Effector memory CD4-positive, alpha-beta T cell (primary cell): ENCODE measurements around the gene DGUOK.

Source experiments
- DNase-seq, 3 donors: peaks; one replicate each; pipeline ENCODE4 v3.0.0-alpha.2; 2020
- H3K27ac ChIP-seq: 2 replicates; pipeline ENCODE4 v1.7.0; 2013; ENCODE audit warnings: mild to moderate bottlenecking, low read length, moderate library complexity; ENCODE audit not compliant: insufficient read depth, poor library complexity, severe bottlenecking
- H3K27me3 ChIP-seq: replicated peaks from 2 replicates; pipeline ENCODE4 v1.7.0; 2013; ENCODE audit warnings: mild to moderate bottlenecking, low read length; ENCODE audit not compliant: insufficient read depth, control insufficient read depth, poor library complexity, severe bottlenecking
- H3K36me3 ChIP-seq: 2 replicates; pipeline ENCODE4 v1.7.0; 2013; ENCODE audit warnings: mild to moderate bottlenecking, low read length, moderate library complexity; ENCODE audit not compliant: control insufficient read depth, insufficient read depth
- H3K4me1 ChIP-seq: 2 replicates; pipeline ENCODE4 v1.7.0; 2013; ENCODE audit warnings: low read length, mild to moderate bottlenecking; ENCODE audit not compliant: control insufficient read depth, insufficient read depth, poor library complexity, severe bottlenecking
- H3K4me3 ChIP-seq: 2 replicates; pipeline ENCODE4 v1.7.0; 2013; ENCODE audit warnings: low read length, low read depth, mild to moderate bottlenecking; ENCODE audit not compliant: insufficient read depth, poor library complexity, severe bottlenecking
- H3K9me3 ChIP-seq: 2 replicates; pipeline ENCODE4 v1.7.0; 2013; ENCODE audit warnings: mild to moderate bottlenecking, low read length, moderate library complexity; ENCODE audit not compliant: control insufficient read depth

DGUOK gene

DNA sequence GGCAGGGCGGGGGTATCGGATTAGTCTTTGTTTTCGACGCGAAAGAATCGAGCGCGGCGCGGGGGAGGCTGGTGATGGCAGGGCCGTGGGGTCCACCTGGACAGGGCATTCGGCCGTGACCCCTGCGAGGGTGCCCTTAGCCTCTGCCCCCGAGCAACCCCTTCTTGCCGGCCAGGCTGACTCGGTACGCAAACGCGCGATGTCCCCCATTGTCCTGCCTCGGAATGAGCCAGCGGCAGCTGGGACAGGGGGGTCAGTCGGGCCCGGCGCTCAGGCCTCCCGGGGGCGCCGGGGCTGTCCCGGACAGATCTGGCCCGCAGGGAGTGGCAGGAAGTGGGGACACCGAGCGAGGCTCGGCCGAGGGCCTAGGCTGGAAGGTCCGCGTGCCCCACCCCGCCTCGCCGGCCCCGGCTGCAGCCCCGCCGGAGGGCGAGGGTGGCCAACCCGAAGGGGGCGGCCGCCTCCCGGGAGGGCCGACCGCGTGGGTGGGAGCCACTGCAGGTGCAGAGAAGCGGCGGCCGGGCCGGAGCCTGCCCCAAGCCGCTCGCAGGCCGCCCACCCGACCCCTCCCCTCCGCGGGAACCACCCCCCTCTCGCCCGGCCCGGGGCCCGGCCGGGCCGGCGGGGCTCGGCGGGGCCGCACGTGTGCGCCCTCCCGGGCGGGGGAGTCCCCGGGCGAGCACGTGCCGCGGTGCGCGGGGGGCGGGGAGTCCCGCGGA lies 57.7 kb downstream of the DGUOK start, which contains the start of gene TET3:
Gene TET3, plus strand, starts transcription at position 708 of the 719 bp plus-strand sequence. CDS start 1,494 bp downstream, outside the sequence.
- Histone ChIP-seq H3K4me1 (peaks cover 50% of the 10 kb centered on the region), H3K27ac (peak within 1 kb of the TSS; percentile 62), H3K27me3 (no peaks in the 10 kb centered on the region), H3K36me3 (no peaks in the 10 kb centered on the region), H3K9me3 (no peaks in the 10 kb centered on the region), H3K4me3 (peak within 1 kb of the TSS; percentile 53)
- no peak for DNase-seq

DNA sequence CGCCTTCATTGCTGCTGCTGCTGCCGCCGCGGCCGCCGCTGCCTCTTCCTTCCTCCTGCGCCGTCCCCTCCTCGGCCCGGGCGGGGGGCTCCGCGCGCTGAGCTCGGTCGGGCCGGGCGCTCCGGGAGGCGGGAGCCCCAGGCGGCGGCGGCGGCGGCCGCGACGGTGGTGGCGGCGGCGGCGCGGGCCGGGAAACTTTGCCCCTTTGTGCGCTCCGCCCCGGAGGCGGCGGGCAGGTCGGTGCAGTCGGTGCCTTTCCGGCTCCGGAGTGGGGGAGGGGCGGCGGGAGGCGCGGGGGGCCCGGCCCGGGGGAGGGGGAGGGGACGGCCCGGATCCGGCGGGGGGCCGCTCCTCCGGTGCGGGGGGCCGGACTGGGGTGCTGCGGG lies 58.2 kb downstream of the DGUOK start:
- Histone ChIP-seq H3K9me3 (no peaks in the 10 kb centered on the region), H3K27me3 (no peaks in the 10 kb centered on the region), H3K4me1 (peaks cover 44% of the 10 kb centered on the region), H3K27ac (no peak overlapping the region), H3K36me3 (no peaks in the 10 kb centered on the region), H3K4me3 (no peak overlapping the region)
- DNase-seq: peak; percentile 59 to 63 (median 60)

DNA sequence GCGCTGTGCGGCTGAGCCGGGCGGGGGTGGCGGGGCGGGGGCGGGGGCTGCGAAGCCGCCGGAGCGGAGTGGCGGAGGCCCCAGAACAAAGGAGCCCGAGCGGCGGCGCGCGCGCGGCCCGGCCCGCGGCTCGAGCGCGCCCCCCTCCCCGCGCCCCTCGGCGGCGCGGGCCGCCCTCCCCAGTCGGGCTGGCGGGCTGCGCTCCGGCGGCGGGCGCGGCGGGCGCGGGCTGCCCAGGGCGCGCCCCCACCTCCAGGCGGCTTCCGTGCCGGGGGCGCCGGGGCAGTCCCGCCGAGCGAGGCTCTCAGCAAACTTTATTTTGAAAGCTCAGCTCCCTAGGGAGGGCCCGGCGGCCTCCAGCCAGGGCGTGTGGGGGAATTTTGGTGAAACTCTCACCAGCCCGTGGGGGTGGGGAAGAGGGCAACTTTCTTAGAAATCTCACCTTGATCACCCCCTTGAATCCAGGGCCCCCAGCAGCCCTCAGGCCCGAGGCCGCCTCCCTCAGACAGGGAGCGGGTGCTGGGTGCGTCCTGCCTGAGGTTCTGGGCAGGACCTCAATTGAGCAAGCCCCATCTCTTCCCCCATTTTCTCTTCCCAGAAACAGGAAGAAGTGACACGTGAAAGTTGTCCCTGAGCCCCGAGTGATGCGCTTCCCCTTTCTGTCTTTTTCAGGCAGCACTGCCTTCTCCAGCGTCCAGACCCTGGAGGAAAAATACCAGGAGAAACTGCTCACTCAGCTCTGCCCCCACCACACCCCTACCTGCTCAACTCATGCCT lies 58.8 kb downstream of the DGUOK start:
- peak overlapping the region; percentile 53 for H3K4me3 ChIP-seq
- H3K27me3 ChIP-seq: no peaks in the 10 kb centered on the region
- DNase-seq: peak; percentile 40 to 53 (median 48)
- peaks cover 42% of the 10 kb centered on the region for H3K4me1 ChIP-seq
- H3K27ac ChIP-seq: peak overlapping the region; percentile 62
- no peaks in the 10 kb centered on the region for H3K36me3 ChIP-seq
- no peaks in the 10 kb centered on the region for H3K9me3 ChIP-seq

DNA sequence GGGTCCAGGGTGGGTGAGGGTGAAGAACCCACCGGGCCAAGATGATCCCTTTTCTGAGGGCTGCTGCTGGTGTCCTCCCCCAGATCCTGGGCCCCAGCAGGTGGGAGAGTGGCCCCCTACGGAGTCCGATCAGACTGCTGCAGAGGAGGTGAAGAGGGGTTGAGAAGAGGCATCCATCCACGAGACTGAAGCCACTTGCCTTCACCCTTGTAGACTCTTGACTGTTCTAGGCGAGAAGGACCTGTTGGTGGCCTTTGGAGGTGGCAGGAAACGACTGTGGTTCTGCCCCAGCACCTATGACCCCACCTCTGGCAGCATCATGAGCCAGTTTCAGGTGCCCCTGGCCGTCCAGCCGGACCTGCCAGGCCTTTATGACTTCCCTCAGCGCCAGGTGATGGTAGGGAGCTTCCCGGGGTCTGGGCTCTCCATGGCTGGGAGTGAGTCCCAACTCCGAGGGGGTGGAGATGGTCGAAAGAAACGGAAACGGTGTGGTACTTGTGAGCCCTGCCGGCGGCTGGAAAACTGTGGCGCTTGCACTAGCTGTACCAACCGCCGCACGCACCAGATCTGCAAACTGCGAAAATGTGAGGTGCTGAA lies 59.5 kb downstream of the DGUOK start:
- H3K4me3 ChIP-seq: peak overlapping the region; percentile 53
- peak overlapping the region; percentile 62 for H3K27ac ChIP-seq
- no peaks in the 10 kb centered on the region for H3K36me3 ChIP-seq
- DNase-seq: no peak
- H3K4me1 ChIP-seq: peaks cover 41% of the 10 kb centered on the region
- no peaks in the 10 kb centered on the region for H3K27me3 ChIP-seq
- no peaks in the 10 kb centered on the region for H3K9me3 ChIP-seq

DNA sequence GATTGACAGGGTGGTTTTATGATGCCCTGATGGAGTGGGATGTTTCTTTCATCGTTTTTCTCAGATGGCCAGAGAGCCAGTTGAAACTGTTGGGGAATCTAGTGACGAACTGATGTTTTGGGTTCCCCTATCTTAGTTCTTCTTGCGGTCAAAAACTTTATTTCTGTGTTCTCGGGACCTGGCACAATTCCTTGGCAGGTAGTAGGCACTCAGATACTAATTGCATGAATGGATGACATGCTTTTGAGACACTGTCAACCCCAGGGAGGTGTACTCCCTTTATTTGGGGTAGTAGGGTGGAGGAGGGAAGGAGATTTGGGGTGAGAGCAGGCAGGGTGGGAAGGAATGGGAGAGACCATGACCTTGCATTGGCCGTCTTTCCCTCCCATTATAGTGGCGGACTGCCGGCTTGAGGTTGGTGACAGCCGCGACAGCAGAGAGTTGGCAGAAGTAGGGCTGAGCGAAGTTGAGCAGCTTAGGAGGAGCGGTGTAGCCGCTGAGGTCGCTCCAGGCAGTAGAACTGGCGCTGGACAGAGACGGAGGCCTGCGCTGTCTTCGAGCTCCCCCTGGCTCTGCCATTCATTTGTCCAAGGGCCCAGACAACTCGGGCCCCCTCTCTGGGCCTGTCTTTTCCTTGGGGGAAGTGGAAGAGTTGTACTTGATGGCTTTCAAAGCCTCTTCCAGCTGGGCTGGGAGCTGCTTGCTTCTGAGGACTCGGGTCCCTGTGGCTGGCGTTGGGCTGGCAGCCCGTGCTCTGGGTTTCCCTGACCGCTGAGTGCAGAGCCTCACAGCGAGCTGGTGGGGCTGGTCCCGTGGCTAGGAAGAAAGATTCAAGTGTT lies 60.6 kb downstream of the DGUOK start:
- peak overlapping the region; percentile 21 for H3K27ac ChIP-seq
- H3K9me3 ChIP-seq: no peaks in the 10 kb centered on the region
- peaks cover 4% of the 10 kb centered on the region for H3K36me3 ChIP-seq
- H3K4me3 ChIP-seq: peak overlapping the region; percentile 53
- no peak for DNase-seq
- H3K27me3 ChIP-seq: no peaks in the 10 kb centered on the region
- H3K4me1 ChIP-seq: peaks cover 35% of the 10 kb centered on the region

DNA sequence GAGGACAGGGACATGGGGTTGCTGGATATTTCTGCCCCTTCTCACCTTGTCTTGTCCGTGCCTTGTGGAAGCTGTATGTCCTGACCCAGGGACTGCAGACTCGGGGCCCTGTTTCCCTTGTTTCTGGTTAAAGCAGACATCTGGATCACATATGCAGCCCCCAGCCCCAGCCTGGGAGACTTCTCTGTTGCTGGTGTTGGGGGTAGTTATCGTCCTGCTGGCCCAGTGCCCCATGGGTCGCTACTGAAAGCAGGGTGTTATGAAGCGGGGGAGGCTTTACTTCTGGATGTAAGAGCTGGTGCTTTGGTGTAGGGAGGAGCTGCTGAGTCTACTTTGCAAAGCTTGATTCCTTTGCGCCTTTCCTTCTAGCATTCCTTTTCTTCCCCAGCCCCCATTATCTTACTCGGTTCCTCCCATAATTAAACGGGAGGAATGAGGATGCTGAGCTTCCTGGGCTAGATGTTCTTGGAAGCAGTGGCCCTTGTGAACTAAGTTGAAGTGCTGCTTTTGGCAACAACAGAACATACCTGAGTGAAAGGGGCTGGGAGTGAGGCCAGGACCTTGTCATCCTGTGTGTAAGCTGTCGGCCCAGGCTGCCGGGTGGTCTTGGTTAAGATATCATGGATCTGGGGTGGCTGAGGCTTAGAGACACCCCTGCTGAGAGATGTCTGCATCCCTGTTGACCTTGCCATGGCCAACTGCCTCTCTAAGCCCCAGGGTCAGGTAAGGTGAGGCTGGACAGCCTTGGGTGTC lies 61.4 kb downstream of the DGUOK start:
- Histone ChIP-seq H3K27ac (no peak overlapping the region), H3K4me3 (peak overlapping the region; percentile 53), H3K4me1 (peaks cover 35% of the 10 kb centered on the region)

DNA sequence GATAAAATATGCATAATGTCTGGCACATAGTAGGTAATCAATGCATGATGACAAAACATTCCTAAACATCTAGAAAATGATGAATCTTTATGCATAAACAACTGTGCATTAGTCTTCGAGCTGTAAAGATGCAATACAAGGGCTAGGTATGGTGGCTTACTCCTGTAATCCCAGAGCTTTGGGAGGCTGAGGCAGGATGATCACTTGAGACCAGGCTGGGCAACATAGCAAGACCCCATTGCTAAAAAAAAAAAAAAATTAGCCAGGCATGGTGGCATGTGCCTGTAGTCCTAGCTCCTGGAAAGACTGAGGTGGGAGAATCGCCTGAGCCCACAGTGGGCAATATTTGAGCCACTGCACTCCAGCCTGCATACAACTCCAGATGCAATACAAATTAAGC lies 63.3 kb downstream of the DGUOK start:
- H3K36me3 ChIP-seq: peaks cover 4% of the 10 kb centered on the region
- no peaks in the 10 kb centered on the region for H3K27me3 ChIP-seq
- H3K27ac ChIP-seq: no peak overlapping the region
- H3K4me1 ChIP-seq: peaks cover 25% of the 10 kb centered on the region
- H3K9me3 ChIP-seq: no peaks in the 10 kb centered on the region
- no peak for DNase-seq
- H3K4me3 ChIP-seq: no peak overlapping the region

More for the DNA sequence above, 61.4 kb downstream of the DGUOK start:
- H3K36me3 ChIP-seq: peaks cover 4% of the 10 kb centered on the region
- no peaks in the 10 kb centered on the region for H3K27me3 ChIP-seq
- no peak for DNase-seq
- no peaks in the 10 kb centered on the region for H3K9me3 ChIP-seq

DNA sequence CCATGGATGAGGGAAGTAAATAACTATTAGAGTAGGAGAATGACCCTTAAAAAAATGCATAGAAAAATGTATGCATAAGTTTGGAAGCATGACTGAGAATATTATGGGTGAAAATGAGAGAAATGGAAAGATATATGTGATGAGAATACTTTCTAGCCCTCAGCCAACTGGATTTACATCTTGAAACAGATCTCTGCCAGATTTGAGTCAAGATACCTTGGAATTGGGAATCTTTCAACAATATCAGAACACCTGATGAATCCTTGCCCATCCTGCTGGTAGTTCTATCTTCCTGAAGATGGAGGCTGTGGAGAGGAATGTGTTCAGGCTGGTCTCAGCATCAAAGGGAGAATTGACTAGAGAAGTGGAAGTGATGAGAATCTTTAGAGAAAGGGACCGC lies 63.9 kb downstream of the DGUOK start:
- DNase-seq: no peak
- Histone ChIP-seq H3K36me3 (peaks cover 4% of the 10 kb centered on the region), H3K4me1 (peaks cover 25% of the 10 kb centered on the region), H3K27ac (no peak overlapping the region), H3K9me3 (no peaks in the 10 kb centered on the region), H3K27me3 (no peaks in the 10 kb centered on the region), H3K4me3 (no peak overlapping the region)

DNA sequence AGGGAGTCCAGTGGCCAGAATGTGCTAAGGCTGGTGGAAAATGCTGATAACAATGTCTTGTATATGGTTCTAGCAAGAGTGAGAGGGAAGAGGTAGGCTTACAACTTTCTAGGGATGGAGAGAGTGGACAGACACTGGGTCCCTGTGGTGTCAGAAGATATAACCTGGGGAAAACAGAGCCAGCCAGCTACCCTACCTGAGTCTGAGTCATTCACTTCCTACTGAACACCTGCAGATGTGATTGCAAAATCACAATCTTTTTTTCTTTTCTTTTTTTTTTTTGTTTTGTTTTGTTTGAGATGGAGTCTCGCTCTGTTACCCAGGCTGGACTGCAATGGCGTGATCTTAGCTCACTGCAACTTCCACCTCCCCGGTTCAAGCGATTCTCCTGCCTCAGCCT lies 65.4 kb downstream of the DGUOK start:
- no peak for DNase-seq
- no peaks in the 10 kb centered on the region for H3K27me3 ChIP-seq
- peaks cover 11% of the 10 kb centered on the region for H3K4me1 ChIP-seq
- no peak overlapping the region for H3K4me3 ChIP-seq
- no peaks in the 10 kb centered on the region for H3K9me3 ChIP-seq
- H3K36me3 ChIP-seq: peaks cover 4% of the 10 kb centered on the region
- no peak overlapping the region for H3K27ac ChIP-seq
